Coronary artery (tissue), 2 donors: ENCODE results near the gene UBASH3B.

Experiments used
- DNase-seq: peaks from one replicate; pipeline ENCODE4 v3.0.0-alpha.2; 2017; ENCODE audit warnings: low spot score
- H3K27ac ChIP-seq, 2 donors: fragments of 200-600 bp; sonication (generic); one replicate each; pipeline ENCODE4 v1.5.1; 2016 to 2019
- H3K4me3 ChIP-seq: fragments of 200-600 bp; sonication (generic); 2 replicates; pipeline ENCODE4 v1.5.1; 2016; ENCODE audit warnings: mild to moderate bottlenecking, moderate library complexity
- CTCF ChIP-seq: fragments of 200-600 bp; sonication (generic); IDR thresholded peaks from one replicate; pipeline ENCODE4 v1.5.1; 2019; ENCODE audit warnings: antibody characterized with exemption

Gene UBASH3B

GRCh38 chr11:122714004-122714403, 58.5 kb downstream of the UBASH3B start:
- no peak for DNase-seq
- Histone ChIP-seq H3K4me3 (no peak overlapping the region), H3K27ac (peak overlapping the region in 1 of 2 donors; percentile 11)
- no peak for TF ChIP-seq CTCF

GRCh38 chr11:122714484-122714883, 59.0 kb downstream of the UBASH3B start:
- TF ChIP-seq CTCF = no peak
- Histone ChIP-seq H3K4me3 (no peak overlapping the region), H3K27ac (peak overlapping the region in 1 of 2 donors; percentile 11)
- no peak for DNase-seq

- TF ChIP-seq CTCF = no peak
- Histone ChIP-seq H3K27ac (no peak overlapping the region), H3K4me3 (no peak overlapping the region)
- no peak for DNase-seq
These were observed 60.3 kb downstream of the UBASH3B start for GRCh38 chr11:122715548-122716440.

- Histone ChIP-seq H3K4me3 (no peak overlapping the region), H3K27ac (no peak overlapping the region)
- DNase-seq = no peak
- no peak for TF ChIP-seq CTCF
These were observed 61.8 kb downstream of the UBASH3B start for GRCh38 chr11:122717264-122717867.

- H3K4me3 ChIP-seq = no peak overlapping the region
- DNase-seq = no peak
- TF ChIP-seq CTCF = no peak
- no peak overlapping the region for H3K27ac ChIP-seq
These were observed 64.8 kb downstream of the UBASH3B start for GRCh38 chr11:122720107-122720881.

GRCh38 chr11:122721201-122721963, 65.9 kb downstream of the UBASH3B start:
- no peak for DNase-seq
- H3K4me3 ChIP-seq = no peak overlapping the region
- no peak overlapping the region for H3K27ac ChIP-seq

More at GRCh38 chr11:122721201-122721963, 65.9 kb downstream of the UBASH3B start:
- TF ChIP-seq CTCF = no peak
